H9 (cell line): ENCODE measurements around the gene ZNF423. TPM values are rescaled to one million over a fixed set of nuclear protein-coding genes. Genes with fewer than 3 reads are reported as not detected.

Source experiments
- DNase-seq: peaks from one replicate; pipeline ENCODE4 v3.0.0-alpha.2; 2017
- H2AFZ ChIP-seq: one replicate; pipeline ENCODE4 v1.6.1; 2013; ENCODE audit warnings: mild to moderate bottlenecking, low read length, control low read depth, moderate library complexity
- H2AK5ac ChIP-seq: 2 replicates; pipeline ENCODE4 v1.6.1; 2013; ENCODE audit warnings: low read length, control low read depth, mixed read lengths; ENCODE audit not compliant: insufficient read length
- H2BK120ac ChIP-seq: one replicate; pipeline ENCODE4 v1.6.1; 2013; ENCODE audit warnings: low read depth, mild to moderate bottlenecking, low read length, control low read depth, inconsistent platforms; ENCODE audit not compliant: poor library complexity, severe bottlenecking
- H2BK12ac ChIP-seq: 2 replicates; pipeline ENCODE4 v1.6.1; 2013; ENCODE audit warnings: low read length, control low read depth, mixed read lengths, low read depth; ENCODE audit not compliant: insufficient read length
- H2BK15ac ChIP-seq: 2 replicates; pipeline ENCODE4 v1.6.1; 2013; ENCODE audit warnings: low read depth, low read length, control low read depth
- H2BK20ac ChIP-seq: one replicate; pipeline ENCODE4 v1.6.1; 2013; ENCODE audit warnings: low read depth, mild to moderate bottlenecking, low read length, control low read depth, inconsistent platforms; ENCODE audit not compliant: poor library complexity, severe bottlenecking
- H2BK5ac ChIP-seq: 2 replicates; pipeline ENCODE4 v1.6.1; 2013; ENCODE audit warnings: low read length, control low read depth, mixed read lengths; ENCODE audit not compliant: insufficient read length
- H3K14ac ChIP-seq: 2 replicates; pipeline ENCODE4 v1.6.1; 2013; ENCODE audit warnings: low read length, control low read depth; ENCODE audit not compliant: insufficient read depth
- H3K18ac ChIP-seq: 2 replicates; pipeline ENCODE4 v1.6.1; 2013; ENCODE audit warnings: low read depth, mild to moderate bottlenecking, mixed read lengths, low read length, control low read depth; ENCODE audit not compliant: insufficient read length
- H3K23ac ChIP-seq: 2 replicates; pipeline ENCODE4 v1.6.1; 2013; ENCODE audit warnings: low read length, control low read depth, mixed read lengths, low read depth; ENCODE audit not compliant: insufficient read length
- H3K23me2 ChIP-seq: 2 replicates; pipeline ENCODE4 v1.6.1; 2013; ENCODE audit warnings: low read depth, mild to moderate bottlenecking, mixed read lengths, low read length, control low read depth; ENCODE audit not compliant: insufficient read length, poor library complexity, severe bottlenecking
- H3K27ac ChIP-seq: 2 replicates; pipeline ENCODE4 v1.5.1; 2013; ENCODE audit warnings: low read length, control low read depth, mixed read lengths, low read depth; ENCODE audit not compliant: insufficient read length
- H3K27me3 ChIP-seq: 2 replicates; pipeline ENCODE4 v1.6.1; 2013; ENCODE audit warnings: low read length, control low read depth, inconsistent platforms; ENCODE audit not compliant: insufficient read depth
- H3K4ac ChIP-seq: 2 replicates; pipeline ENCODE4 v1.6.1; 2013; ENCODE audit warnings: low read depth, mild to moderate bottlenecking, control low read depth, inconsistent platforms, low read length, moderate library complexity
- H3K4me1 ChIP-seq: 2 replicates; pipeline ENCODE4 v1.6.1; 2013; ENCODE audit warnings: low read length, control low read depth, inconsistent platforms; ENCODE audit not compliant: insufficient read depth
- H3K4me2 ChIP-seq: 2 replicates; pipeline ENCODE4 v1.6.1; 2013; ENCODE audit warnings: low read length, control low read depth, mixed read lengths; ENCODE audit not compliant: insufficient read length, insufficient read depth
- H3K56ac ChIP-seq: 2 replicates; pipeline ENCODE4 v1.6.1; 2013; ENCODE audit warnings: low read depth, mild to moderate bottlenecking, mixed read lengths, low read length, control low read depth; ENCODE audit not compliant: insufficient read length
- H3K79me1 ChIP-seq: 2 replicates; pipeline ENCODE4 v1.6.1; 2013; ENCODE audit warnings: low read depth, mild to moderate bottlenecking, moderate library complexity, low read length, control low read depth, inconsistent platforms; ENCODE audit not compliant: insufficient read depth, poor library complexity, severe bottlenecking
- H3K79me2 ChIP-seq: 2 replicates; pipeline ENCODE4 v1.6.1; 2013; ENCODE audit warnings: low read length, control low read depth, inconsistent platforms; ENCODE audit not compliant: insufficient read depth
- H3K9ac ChIP-seq: 2 replicates; pipeline ENCODE4 v1.6.1; 2013; ENCODE audit warnings: low read length, control low read depth, mixed read lengths; ENCODE audit not compliant: insufficient read length; ENCODE audit errors: extremely low read depth
- H3K9me3 ChIP-seq: one replicate; pipeline ENCODE4 v1.6.1; 2013; ENCODE audit warnings: low read depth, low read length, inconsistent platforms; ENCODE audit not compliant: control insufficient read depth
- H3T11ph ChIP-seq: one replicate; pipeline ENCODE4 v1.6.1; 2013; ENCODE audit warnings: mild to moderate bottlenecking, low read length, control low read depth, inconsistent platforms
- H4K20me1 ChIP-seq: one replicate; pipeline ENCODE4 v1.6.1; 2013; ENCODE audit not compliant: control insufficient read depth, insufficient read length, insufficient read depth
- H4K5ac ChIP-seq: 2 replicates; pipeline ENCODE4 v1.6.1; 2013; ENCODE audit warnings: low read depth, mild to moderate bottlenecking, mixed read lengths, low read length, control low read depth; ENCODE audit not compliant: insufficient read length
- H4K8ac ChIP-seq: replicated peaks from 2 replicates; pipeline ENCODE4 v1.6.1; 2013; ENCODE audit warnings: low read length, control low read depth, mixed read lengths, low read depth; ENCODE audit not compliant: insufficient read length
- H4K91ac ChIP-seq: 2 replicates; pipeline ENCODE4 v1.6.1; 2013; ENCODE audit warnings: low read depth, mild to moderate bottlenecking, moderate library complexity, mixed read lengths, low read length, control low read depth; ENCODE audit not compliant: insufficient read length
- H3K27ac Mint-ChIP-seq, 3 experiments: 2 replicates in 2 of 3; 3 replicates in 1 of 3; pipeline ENCODE4 v1.8.0; 2020 to 2021; ENCODE audit warnings: mixed read lengths in 3 of 3, mild to moderate bottlenecking in 1 of 3, moderate library complexity in 1 of 3
- H3K27me3 Mint-ChIP-seq: 2 replicates; pipeline ENCODE4 v1.8.0; 2021; ENCODE audit warnings: low read depth, mild to moderate bottlenecking, moderate library complexity, mixed read lengths
- H3K36me3 Mint-ChIP-seq, 3 experiments: 2 replicates in 2 of 3; 3 replicates in 1 of 3; pipeline ENCODE4 v1.8.0; 2020 to 2021; ENCODE audit warnings: low read depth in 3 of 3, mixed read lengths in 3 of 3; ENCODE audit not compliant: insufficient read depth in 1 of 3
- H3K4me1 Mint-ChIP-seq, 2 experiments: 2 replicates each; pipeline ENCODE4 v1.8.0; 2020; ENCODE audit warnings: mixed read lengths in 2 of 2
- H3K4me3 Mint-ChIP-seq, 2 experiments: 2 replicates in 1 of 2; 3 replicates in 1 of 2; pipeline ENCODE4 v1.8.0; 2020 to 2021; ENCODE audit warnings: mild to moderate bottlenecking in 2 of 2, mixed read lengths in 2 of 2, moderate library complexity in 1 of 2
- H3K9me3 Mint-ChIP-seq, 2 experiments: 2 replicates in 1 of 2; 3 replicates in 1 of 2; pipeline ENCODE4 v1.8.0; 2020; ENCODE audit warnings: mild to moderate bottlenecking in 2 of 2, mixed read lengths in 2 of 2, moderate library complexity in 1 of 2
- CTCF ChIP-seq: fragments of 200-600 bp; sonication (generic); conservative IDR thresholded peaks from 3 replicates; pipeline ENCODE4 v1.8.0; 2021; ENCODE audit warnings: antibody characterized with exemption, mild to moderate bottlenecking
- WGBS: extraction: QIAGEN DNeasy Blood & Tissue Kit; methylation state at CpG from one replicate; pipeline ENCODE4 v1.1.7; 2013; ENCODE audit warnings: missing lambda C conversion rate, low lambda C conversion rate, mixed read lengths; ENCODE audit not compliant: insufficient read length; ENCODE audit errors: extremely low coverage; 5-methylcytosine and 5-hydroxymethylcytosine counted together
- total RNA-seq: library from RNA; stranded (reverse); gene quantifications from 2 replicates; pipeline ENCODE4 v1.2.1, GENCODE V29; 2021

The ZNF423 gene
- total RNA-seq, 1 experiment from 2014 or later: 51.5 TPM

GRCh38 chr16:49712106-49712505 is 143.8 kb downstream of the ZNF423 start:
- no peak overlapping the region for H2AK5ac ChIP-seq
- H3K79me1 ChIP-seq: no peaks in the 10 kb centered on the region
- H4K91ac ChIP-seq: no peak overlapping the region
- H3K9me3 Mint-ChIP-seq: no peaks in the 10 kb centered on the region
- no peak overlapping the region for H2AFZ ChIP-seq
- H3K4me1 ChIP-seq: peaks cover 4% of the 10 kb centered on the region; the same call in 1 of the 2 replicates
- WGBS: no CpG with 5 or more reads among the region's 9 CpGs
- H3K27ac ChIP-seq: no peak overlapping the region
- no peak overlapping the region for H2BK12ac ChIP-seq
- peaks cover 0 to 2% (median under 1%) of the 10 kb centered on the region in 3 experiments; a peak in 2 of 7 replicates for H3K36me3 Mint-ChIP-seq
- H2BK20ac ChIP-seq: no peak overlapping the region
- TF ChIP-seq CTCF: no peak
- no peak overlapping the region for H3K18ac ChIP-seq
- no peak overlapping the region for H3K23ac ChIP-seq
- H3K4me1 Mint-ChIP-seq: peaks cover 46 to 47% of the 10 kb centered on the region in 2 experiments
- H3K79me2 ChIP-seq: no peaks in the 10 kb centered on the region
- no peak overlapping the region for H3K4me2 ChIP-seq
- peak overlapping the region in 1 of 3 experiments; percentile 34; a peak in 1 of 7 replicates for H3K27ac Mint-ChIP-seq
- no peak overlapping the region for H3K14ac ChIP-seq
- H2BK5ac ChIP-seq: no peak overlapping the region
- no peak overlapping the region for H3K4ac ChIP-seq
- H4K5ac ChIP-seq: no peak overlapping the region
- H2BK15ac ChIP-seq: no peak overlapping the region
- no peak overlapping the region for H3T11ph ChIP-seq
- no peak overlapping the region for H3K56ac ChIP-seq
- no peak overlapping the region for H3K9ac ChIP-seq
- no peak overlapping the region for H3K4me3 Mint-ChIP-seq
- no peaks in the 10 kb centered on the region for H3K9me3 ChIP-seq
- H3K27me3 ChIP-seq: no peaks in the 10 kb centered on the region
- DNase-seq: no peak
- no peaks in the 10 kb centered on the region for H4K20me1 ChIP-seq
- no peak overlapping the region for H2BK120ac ChIP-seq
- no peak overlapping the region for H4K8ac ChIP-seq
- H3K27me3 Mint-ChIP-seq: no peaks in the 10 kb centered on the region; the same call in 1 of the 2 replicates
- no peaks in the 10 kb centered on the region for H3K23me2 ChIP-seq
